ENCODE data around the gene HSD17B4.
"Not testable (repeated sequence)": the region's sequence is repeated elsewhere in the genome, so short reads cannot be mapped to it uniquely, and the experiment has no call there.

The HSD17B4 gene, protein sequence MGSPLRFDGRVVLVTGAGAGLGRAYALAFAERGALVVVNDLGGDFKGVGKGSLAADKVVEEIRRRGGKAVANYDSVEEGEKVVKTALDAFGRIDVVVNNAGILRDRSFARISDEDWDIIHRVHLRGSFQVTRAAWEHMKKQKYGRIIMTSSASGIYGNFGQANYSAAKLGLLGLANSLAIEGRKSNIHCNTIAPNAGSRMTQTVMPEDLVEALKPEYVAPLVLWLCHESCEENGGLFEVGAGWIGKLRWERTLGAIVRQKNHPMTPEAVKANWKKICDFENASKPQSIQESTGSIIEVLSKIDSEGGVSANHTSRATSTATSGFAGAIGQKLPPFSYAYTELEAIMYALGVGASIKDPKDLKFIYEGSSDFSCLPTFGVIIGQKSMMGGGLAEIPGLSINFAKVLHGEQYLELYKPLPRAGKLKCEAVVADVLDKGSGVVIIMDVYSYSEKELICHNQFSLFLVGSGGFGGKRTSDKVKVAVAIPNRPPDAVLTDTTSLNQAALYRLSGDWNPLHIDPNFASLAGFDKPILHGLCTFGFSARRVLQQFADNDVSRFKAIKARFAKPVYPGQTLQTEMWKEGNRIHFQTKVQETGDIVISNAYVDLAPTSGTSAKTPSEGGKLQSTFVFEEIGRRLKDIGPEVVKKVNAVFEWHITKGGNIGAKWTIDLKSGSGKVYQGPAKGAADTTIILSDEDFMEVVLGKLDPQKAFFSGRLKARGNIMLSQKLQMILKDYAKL

DNA sequence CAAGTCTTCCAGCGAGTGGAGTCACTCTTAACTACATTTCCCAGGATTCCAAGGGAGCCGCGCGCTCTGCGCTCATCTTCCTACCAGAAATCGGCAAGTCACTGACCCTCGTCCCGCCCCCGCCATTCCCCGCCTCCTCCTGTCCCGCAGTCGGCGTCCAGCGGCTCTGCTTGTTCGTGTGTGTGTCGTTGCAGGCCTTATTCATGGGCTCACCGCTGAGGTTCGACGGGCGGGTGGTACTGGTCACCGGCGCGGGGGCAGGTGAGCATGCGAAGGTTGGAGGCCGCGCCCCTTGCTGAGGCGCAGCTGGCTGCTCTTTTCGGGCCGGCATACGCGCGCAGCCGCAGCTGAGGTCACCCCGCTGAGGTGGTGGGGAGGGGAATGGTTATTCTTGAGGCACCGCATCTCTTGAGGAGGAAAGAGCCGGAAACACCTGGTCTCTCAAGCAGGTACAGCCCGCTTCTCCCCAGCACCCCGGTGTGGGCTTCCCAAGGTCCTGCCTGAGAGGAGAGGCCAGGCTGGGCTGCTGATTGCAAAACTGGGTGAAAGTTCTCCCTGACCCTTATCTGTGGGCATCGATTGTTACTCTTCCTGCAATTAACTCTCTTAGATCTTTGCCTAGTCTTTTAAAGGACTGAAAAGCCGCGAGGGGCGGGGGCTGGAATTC lies at the start of gene HSD17B4:
Gene HSD17B4 (plus strand): TSS at position 125 of the 667 bp plus-strand sequence. CDS start 79 bp downstream, at position 204.
- peak; percentile 47 for DNase-seq (ENCODE audit: low read depth)

DNA sequence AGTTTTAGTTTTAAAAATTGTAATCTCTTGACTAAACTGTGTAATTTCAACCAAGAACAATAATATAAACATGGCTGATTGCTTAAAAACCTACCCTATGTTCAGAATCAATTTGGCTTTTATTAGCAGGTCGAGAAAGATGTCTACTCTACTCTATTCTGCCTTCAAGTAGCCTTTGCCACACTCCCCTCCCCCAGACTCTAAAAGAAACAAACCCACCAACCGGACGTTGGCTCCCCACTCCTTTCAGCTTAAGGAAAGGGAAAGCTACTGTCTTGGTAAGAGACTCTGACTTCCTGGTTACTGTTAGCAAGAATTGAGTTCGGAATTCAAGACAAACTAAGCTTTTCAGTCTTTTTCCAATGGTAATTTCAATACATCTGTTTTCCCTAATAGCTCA lies 49.7 kb upstream of the HSD17B4 start:
- no peak for DNase-seq (ENCODE audit: low read depth)

DNA sequence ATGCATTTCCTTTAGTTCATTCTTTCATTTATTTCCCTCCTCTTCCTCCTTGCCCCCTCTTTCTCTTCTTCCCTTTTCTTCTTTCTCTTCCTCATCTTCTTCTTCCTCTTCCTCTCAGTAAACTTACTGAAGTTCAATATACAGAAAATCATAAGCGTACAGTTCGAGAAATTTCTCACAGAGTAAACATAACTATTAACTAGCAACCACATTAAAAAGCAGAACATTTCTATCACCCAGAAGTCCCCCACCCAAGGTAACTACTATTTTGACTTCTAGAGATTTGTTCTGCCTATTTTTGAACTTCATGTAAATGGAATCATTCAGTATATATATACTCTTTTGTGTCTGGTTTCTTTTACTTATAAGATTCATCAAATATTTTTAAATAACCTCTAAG lies 48.3 kb upstream of the HSD17B4 start:
- no peak for DNase-seq (ENCODE audit: low read depth)

DNA sequence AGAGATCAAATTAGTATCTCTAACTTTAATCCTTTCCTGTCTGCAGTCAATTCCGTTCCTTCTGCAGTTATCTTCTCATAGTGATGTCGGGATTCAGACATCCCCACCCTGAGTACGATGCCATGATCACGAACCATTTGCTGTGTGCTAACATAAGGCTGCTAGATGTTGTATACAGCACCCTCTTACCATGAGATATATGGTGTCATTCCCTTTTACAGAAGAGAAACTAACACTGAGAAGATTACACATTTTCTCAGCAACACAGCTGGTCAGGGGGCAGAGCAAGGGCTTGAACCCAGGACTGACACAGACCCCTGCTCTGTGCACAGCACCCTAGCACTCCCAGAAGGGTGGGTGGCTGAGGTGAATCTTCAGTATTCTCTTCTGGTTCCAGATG lies 46.9 kb upstream of the HSD17B4 start:
- DNase-seq (ENCODE audit: low read depth): no peak

DNA sequence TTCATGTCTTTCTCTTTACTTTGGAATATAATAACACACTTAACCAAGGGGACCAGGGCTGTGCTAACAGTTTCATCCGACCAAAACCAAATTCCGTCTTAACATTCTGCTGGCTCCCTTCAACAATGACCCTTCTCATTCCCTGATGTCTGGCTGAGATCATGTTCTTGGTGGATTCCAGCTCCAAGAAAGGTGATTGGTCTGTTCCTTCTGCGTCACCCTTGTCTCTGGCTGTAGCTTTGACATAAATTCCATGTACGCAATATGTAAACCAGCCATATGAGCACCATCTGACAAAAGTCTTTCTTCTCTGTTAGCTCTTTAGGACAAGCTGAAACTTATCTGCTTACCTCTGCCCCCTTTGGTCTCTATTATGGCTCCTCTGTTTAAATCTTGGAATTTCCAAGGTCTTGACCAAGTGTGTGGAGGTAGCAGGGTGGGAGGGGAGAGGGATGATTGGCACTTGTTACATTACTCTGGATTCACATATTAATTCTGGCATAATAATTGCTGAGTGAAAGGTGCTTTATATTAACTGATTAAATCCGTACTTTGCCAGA lies 45.7 kb upstream of the HSD17B4 start:
- DNase-seq (ENCODE audit: low read depth): no peak

DNA sequence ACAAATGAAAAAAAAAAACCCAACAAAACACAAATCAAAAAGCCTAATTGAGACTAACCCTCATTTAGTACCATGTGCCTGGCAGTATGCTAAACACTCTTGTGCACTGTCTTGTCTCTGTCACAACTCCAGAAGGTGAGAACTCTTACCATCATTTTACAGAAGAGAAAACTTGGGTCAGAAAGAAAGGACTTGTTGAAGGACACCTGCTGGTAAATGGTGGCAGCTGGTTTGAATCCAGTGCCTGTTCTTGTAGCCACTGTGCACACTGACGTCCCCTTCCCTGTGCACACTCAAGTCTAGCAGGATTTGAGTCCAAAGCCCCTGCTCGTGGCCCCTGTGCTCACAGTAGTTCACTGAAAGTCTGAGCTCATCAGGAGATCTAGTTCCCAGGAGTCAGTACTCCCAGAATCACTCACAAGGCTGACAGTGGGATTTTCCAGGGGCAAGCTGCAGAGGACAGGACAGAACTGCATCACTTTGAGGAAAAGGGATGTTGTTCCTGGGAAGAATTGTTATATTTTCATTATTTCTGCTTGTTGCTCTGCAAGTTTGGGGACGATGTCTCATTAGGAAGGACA lies 43.0 kb upstream of the HSD17B4 start:
- no peak for DNase-seq (ENCODE audit: low read depth)

DNA sequence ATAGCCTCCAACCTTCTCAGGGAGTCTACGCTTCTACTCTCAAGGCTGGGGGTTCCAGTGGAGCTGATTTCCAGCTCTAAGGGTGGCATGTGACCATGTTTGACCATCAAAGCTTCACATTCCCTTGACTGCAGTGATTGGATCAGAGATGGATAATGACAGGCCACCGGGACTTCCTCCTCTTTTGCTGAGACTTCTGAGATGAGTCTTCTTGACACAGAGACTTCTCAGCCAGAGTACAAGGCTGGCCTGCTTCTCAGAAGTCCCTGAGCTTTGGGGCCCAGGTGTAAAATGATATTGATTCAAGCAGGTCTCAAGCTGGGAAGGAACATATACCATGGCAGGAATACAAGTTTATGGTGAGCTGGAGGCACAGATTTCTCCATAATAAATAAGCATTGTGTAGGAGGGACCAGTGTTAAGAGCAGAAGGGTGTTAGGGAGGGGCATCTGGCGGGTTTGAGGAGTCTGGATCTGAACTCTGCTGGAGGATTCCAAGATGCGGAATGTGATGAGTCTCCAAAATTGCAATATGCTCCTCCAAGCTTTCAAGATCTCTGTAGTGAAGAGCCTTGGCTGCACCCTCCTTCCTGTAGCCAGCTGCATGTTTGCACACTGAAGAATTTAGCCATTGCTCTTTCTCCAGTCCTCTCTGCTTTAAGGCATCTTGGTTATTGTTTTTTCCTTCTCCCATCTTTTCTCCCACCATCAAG lies 41.7 kb upstream of the HSD17B4 start:
- DNase-seq (ENCODE audit: low read depth): no peak

DNA sequence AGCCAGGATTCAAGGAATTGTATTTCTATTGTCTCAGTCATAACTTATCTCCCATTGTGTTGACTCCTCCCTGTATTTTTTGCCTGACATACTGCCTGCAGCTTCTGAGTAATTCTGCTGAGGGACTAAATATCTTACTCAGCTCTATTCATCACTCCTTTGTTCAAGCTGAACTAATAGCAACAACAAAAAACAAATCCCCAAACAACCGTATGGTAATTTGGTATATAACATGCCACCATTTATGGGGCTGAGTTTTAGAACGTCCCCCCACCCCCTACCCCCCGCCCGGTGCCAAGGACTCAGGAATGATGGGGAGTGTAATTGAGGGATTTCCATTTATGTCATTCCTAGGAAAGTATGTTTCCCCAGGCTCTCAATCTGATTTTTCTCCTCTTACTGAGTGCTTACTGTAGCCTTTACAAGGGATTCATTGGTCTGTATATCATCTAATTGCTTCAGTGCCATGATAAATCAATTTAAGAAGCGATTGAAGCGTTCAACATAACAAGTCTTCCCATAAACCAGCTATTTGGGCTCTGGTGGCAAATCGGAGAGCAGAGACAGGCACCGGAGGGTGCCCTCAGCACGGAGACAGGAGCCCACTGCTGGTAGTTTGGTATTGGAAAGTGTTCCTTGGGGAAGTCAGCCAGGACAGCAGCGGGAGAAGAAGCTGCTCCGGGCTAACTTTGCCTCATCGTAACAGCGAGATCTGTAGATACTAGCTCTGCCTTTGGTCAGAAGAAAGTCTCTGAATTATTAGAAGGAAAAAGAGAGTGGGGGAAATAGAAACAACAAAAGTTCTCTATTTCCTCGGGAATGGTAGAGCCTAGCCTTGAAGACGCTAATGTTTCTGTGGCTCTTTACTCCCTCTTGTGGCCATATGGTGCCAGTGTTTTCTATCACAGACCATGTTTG lies 40.7 kb upstream of the HSD17B4 start:
- DNase-seq (ENCODE audit: low read depth): no peak

DNA sequence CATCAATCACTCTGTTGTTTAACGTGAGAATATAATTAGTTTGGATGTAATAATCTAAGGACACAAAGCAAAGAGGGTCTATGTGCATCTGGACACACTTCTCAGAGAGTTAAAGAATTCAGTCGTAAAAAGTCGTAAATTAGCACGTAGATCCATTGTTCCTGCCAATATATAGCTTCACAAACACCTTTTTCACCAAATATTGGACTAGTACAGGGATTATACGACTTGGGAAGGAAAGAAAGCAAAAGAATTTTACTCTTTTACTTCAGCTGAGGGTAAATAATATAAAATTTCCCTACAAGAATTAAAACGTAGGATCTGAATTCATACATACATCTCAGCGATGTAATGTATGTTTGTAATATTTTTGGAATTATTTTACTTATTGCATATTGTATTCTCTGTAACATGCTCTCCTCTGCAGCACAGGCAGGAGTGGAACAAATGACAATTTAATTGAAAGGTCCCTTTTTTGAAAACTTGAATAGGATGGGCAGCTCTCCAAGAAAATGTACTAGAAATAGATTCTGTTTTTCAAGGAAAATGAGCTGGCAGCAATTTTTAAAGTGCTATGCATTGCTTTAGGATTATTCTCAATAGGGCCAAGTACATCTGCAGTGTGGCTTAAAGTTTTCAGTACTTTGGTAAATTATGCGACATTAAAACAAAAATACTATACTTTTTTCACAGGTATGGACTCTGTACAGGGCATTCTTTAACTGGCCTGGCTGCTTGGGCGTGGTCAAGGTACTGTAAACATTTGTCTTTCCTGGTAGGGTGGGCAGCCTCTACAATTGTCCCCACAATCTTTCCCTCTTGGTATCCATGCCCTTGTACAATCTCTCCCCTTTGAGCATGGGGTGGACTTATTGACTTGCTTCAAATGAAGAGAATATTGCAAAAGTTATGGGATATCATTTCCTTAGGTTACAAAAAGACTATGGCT lies 39.7 kb upstream of the HSD17B4 start:
- DNase-seq (ENCODE audit: low read depth): no peak

DNA sequence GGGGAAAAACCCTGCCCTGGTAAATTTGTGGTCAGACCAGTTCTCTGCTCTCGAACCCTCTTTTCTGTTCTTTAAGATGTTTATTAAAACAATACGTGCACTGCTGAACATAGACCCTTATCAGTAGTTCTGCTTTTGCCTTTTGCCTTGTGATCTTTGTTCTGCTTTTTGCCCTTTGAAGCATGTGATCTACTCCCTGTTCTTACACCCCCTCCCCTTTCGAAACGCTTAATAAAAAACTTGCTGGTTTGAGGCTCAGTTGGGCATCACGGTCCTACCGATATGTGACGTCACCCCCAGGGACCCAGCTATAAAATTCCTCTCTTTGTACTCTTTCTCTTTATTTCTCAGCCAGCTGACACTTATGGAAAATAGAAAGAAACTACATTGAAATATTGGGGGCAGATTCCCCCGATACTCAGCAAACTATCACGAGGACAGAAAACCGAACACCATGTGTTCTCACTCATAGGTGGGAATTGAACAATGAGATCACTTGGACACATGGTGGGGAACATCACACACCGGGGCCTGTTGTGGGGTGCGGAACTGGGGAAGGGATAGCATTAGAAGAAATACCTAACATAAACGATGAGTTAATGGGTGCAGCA lies 38.1 kb upstream of the HSD17B4 start:
- DNase-seq (ENCODE audit: low read depth): not testable (repeated sequence)

DNA sequence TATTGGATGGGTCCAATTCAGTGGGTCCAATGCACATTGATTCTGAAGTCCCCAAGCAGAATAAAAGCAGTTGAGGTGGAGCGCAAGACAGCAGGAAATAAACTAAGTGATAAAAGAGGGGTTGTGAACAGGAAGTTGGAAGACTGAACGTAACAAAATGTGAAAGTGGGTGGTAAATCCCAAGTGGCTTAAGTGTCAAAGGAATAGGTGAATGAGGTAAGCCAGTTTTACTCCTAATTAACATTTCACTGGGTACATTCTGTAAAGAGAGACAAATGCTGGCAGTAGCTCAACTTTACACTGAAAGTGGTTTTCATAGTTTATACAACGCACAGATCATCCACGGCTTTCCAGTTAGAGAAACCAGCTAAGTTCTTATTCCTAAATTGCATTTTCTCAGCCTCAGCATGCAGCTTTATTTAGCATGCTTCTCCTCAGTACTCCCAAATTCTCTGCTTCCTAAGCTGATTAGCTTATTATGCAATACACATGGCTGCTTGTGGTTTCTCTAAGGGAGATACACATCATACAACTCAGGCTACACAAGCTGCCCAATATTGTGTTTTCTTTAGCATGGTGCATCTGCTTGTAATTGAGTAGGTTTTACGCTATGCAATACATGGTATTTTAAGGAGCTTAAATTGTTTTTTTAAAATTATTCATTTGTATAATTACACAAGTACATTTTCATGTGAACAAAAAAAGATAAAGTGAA lies 34.2 kb upstream of the HSD17B4 start:
- DNase-seq (ENCODE audit: low read depth): peak; percentile 46

DNA sequence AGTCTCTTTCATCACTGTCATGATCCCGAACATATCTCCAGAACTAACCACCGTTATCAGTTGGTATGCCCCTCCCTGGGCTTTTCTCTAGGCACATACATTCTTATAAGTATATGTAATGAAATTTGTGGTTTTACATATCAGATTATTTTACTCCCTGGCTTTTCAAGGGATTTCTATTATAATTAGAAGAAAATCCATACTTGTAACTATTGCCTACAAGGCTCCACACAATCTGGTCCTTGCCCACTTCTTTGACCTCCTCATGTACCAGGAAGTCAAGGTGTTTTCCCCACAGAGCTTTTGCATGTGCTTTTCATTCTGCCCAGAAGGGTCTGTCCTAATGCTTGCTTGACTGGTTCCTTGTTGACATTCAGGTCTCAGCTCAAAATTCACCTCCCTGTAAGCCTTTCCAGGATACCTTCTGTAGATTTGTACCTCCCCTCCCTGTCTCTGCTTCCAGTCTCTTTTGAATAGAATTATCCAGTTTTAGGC lies 33.6 kb upstream of the HSD17B4 start:
- DNase-seq (ENCODE audit: low read depth): no peak

DNA sequence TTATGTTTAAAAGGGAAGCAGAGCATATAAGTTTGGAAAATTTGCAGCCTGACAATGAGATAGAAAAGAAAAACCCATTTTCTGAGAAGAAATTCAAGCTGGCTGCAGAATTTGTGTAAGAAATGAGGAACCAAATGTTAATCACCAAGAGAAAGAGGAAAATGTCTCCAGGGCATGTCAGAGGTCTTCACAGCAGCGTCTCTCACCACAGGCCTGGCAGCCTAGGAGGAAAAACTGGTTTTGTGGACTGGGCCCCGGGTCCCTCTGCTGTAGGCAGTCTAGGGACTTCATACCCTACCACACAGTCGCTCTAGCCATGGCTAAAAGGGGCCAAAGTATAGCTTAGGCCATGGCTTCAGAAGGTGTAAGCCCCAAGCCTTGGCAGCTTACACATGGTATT lies 32.1 kb upstream of the HSD17B4 start:
- no peak for DNase-seq (ENCODE audit: low read depth)

DNA sequence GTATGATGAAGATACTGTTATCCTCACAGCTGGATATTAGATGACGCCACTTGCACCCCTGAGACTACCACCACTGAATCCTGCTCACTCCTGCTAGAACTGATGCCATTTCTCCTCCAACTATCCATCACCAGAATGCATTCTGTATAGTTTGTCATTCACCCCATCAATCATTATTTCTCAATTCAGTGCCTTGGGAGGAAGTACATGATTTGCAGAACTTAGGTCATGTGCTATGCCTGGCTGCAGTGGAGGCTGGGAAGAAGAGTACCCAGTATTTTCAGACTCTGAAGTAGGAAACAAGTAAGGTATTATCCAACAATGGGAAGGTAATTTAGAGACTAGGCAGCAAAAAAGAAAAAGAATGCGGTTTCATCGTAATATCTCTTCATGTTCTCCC lies 26.2 kb upstream of the HSD17B4 start:
- DNase-seq (ENCODE audit: low read depth): no peak

DNA sequence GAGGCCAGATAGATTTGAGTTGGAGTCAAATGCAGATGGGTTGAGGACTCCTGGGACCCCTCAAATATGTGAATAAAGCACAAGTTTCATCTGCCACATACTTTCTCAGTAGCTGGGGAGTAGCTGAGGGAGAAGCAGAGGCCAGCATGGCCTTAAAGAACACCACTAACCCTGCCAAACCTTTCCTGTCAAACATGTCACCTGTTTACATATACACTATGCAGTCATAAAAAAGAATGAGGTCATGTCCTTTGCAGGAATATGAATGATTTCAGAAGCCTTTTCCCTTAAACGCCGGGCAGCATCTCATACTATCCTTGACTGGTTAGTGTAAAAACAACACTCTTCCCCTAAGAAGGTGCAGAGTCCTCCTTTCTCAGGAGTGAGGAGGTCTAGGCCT lies 25.2 kb upstream of the HSD17B4 start:
- no peak for DNase-seq (ENCODE audit: low read depth)

DNA sequence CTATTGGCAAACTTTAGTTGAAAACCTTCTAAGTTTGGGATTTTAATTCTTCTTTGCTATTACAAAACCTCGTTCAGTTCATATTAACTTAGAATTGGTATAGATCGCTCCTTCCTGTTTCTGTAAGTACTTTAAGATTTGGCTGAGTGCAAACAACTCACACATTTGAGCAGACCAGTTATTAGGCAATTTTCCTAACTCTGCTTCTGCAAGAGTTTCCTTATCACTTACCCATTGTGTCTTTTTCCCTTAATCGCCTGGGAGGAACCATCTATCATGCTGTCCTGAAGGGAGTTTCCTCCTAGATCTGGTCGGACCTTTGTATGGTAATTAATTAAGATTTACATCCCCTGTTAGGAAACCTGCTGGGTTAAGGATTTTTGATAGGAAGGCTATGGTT lies 24.7 kb upstream of the HSD17B4 start:
- not testable (repeated sequence) for DNase-seq (ENCODE audit: low read depth)

DNA sequence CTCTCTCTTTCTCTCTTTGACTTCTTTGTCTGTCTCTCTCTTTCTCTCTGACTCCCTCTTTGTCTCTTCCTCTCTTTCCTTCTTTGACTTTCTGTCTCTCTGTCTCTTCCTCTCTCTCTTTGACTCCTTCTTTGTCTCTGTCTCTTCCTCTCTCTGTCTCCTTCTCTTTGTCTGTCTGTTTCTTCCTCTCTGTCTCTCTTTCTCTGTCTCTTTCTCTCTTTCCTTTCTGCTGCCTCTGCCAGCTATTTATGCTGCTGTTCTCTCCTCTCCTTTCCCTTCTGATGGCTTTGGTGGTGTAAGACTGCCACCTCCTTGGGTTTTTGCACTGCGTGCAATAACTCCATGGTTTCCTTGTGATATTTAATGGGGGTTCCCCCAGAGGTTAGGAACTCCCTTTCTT lies 24.1 kb upstream of the HSD17B4 start:
- DNase-seq (ENCODE audit: low read depth): not testable (repeated sequence)

DNA sequence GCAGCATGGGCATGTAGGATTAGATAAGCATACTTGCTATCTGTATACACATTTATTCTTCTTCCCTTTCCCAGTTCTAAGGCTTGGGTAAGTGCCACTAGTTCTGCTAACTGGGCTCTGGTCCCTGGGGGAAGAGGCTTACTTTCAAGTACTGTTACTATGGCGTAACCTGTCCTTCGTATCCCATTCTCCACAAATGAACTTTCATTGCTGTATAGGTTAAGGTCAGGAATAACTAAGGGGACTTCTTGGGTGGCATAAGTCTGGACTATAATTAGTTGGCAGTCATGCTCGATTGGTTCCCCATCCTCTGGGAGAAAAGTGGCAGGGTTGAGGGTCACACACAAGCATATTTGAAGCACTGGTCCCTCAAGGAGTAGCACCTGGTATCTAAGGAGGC lies 23.7 kb upstream of the HSD17B4 start:
- not testable (repeated sequence) for DNase-seq (ENCODE audit: low read depth)

Data from GM04503 (cell line).